GM19455 (cell line): Measurements from ENCODE around the gene WHAMM.
"Not testable (repeated sequence)": the region's sequence is repeated elsewhere in the genome, so short reads cannot be mapped to it uniquely, and the experiment has no call there.

ENCODE experiments used
- ATAC-seq: cut with Tn5 transposase; IDR thresholded peaks from one replicate; pipeline ENCODE4 v1.9.1; 2021; ENCODE audit not compliant: unreplicated experiment

Gene WHAMM, protein sequence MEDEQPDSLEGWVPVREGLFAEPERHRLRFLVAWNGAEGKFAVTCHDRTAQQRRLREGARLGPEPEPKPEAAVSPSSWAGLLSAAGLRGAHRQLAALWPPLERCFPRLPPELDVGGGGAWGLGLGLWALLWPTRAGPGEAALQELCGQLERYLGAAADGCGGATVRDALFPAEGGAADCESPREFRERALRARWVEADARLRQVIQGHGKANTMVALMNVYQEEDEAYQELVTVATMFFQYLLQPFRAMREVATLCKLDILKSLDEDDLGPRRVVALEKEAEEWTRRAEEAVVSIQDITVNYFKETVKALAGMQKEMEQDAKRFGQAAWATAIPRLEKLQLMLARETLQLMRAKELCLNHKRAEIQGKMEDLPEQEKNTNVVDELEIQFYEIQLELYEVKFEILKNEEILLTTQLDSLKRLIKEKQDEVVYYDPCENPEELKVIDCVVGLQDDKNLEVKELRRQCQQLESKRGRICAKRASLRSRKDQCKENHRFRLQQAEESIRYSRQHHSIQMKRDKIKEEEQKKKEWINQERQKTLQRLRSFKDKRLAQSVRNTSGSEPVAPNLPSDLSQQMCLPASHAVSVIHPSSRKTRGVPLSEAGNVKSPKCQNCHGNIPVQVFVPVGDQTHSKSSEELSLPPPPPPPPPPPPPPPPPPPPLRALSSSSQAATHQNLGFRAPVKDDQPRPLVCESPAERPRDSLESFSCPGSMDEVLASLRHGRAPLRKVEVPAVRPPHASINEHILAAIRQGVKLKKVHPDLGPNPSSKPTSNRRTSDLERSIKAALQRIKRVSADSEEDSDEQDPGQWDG

DNA sequence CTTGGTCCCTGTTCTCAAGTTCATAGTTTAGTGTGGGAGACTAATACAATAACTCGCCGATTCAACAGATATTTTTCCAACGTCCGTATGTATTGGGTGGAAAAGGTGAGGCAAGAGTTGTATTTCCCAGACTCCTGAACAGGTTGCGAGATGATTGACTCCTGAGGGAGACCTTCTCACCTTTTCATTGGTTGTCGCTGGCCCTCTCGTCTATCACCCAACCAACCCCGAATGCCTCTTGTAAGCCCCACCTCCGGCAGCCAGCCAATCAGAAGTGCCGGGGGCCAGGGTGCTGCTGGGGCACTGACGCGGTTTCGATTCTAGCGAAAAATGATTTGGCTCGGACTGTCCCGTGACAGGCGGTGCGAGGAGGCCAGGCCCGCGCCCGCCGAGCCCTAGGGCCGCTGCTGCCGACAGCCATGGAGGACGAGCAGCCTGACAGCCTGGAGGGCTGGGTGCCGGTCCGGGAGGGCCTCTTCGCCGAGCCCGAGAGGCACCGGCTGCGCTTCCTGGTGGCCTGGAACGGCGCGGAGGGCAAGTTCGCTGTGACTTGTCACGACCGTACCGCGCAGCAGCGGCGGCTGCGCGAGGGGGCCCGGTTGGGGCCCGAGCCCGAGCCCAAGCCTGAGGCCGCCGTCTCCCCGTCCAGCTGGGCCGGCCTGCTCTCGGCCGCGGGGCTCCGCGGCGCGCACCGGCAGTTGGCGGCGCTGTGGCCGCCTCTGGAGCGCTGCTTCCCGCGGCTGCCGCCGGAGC, at the start of gene WHAMM:
Gene WHAMM (plus strand): TSS at position 321 of the 753 bp plus-strand sequence. CDS start 99 bp downstream, at position 420.
- ATAC-seq, result peak; percentile 89

DNA sequence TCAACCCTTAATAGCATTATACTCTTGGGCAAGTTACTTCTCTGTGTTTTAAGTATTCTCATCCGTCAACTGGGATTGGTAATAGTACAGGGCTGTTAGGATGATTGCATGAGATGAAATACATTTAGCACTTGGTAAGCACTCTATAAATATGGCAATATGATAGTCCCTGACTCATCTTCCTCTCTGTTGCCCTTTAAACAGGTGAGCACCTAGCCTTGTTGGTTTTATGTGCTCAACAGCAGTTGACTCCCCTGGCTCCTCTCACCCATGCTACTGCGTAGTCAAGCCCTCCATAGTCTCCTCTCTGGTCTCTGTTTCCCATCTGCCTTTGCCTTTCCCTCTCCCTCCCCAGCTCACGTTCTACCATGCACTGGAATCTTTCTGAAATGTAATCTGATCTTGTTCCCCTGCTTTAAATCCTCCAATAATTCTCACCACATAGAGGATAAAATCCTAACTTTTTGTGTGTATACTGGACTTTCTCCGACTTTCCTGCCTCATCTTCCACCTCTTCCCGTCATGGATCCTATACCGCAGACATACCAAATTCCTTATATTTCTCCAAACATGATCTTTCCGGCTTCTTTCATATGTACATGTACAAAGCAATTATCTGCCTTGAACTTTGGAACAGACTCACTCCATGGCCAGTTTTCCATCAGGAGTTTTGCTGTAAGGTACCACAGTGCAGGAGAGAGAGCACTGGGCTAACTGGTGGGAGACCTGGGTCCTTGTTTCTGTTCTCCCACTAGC, 45.9 kb upstream of the WHAMM start:
- no peak for ATAC-seq

DNA sequence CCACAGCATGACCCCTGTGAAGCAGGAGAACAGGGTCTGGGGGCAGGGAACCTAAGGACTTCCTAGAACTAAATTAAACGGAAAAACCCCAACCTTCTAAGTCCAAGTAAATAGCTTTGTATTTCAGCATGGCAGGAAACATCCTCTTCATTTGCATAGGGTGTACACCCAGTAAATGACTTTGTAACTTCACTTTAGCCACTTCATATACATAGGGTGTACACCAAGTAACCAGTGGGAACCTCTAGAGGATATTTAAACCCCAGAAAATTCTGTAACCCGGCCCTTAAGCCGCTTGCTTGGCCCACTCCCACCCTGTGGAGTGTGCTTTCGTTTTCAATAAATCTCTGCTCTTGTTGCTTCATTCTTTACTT, 45.3 kb upstream of the WHAMM start:
- ATAC-seq, result no peak

DNA sequence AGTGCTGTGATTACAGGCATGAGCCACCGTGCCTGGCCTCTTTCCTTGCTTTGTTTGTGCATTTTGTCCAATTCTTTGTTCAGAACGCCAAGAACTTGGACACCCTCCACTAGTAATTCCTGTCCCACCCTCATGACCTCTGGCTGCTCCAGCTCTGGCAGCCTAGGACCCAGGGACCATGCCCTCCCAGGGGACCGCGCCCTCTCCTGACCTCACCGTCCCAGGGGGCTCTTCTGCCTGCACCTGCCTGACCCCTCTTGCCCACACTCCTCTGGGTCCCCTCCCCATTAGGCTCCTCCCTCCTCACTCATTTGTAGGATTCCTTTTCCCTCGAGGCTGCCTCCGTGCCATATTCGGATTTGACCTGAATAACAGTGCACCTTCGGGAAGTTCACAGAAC, 44.7 kb upstream of the WHAMM start:
- ATAC-seq, result no peak

DNA sequence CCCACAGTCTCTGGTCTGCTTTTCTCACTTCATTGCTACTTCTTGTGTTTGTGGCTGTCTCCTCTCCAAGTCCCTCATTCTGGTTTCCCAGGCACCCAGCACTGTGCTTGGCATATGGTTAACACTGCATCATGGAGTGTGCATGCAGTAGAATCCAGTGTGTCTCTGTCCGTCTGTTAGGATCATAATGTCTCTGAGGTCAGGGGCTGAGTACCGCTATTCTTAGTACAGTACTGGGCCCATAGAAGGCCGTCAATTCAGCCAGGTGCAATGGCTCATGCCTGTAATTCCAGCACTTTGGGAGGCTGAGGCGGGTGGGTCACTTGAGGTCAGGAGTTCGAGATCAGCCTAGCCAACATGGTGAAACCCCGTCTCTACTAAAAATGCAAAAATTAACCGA, 43.2 kb upstream of the WHAMM start:
- ATAC-seq, result not testable (repeated sequence)

DNA sequence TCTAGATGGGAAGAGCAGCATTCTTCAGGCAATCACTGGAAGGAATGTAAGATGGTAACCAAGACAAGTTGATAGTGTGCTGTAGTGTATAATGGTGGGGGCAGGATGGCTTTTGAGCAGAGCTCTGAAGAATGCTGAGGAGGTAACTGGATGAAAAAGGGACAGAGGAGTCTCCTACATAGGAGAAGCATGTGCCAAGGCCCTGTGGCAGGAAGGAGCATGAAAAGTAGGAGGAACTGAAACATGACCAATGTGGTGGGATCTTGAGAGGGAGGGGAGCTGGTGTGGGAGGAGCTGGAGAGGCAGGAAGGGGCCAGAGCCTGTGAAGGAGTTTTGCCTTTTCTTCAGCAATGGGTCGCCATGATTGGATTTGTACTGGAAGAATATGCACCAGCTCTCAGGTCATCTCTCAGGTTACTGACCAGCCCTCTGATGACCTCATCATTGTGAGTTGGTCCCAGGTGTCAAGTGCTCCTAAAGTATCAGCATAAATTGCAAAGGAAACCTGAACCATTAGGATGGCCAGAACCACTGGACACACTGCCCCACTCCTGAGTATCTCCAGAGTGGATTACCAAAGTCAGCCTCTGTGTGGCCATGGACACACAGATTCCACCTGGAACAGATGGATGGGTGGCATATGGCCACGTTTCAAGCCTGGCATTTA, 42.1 kb upstream of the WHAMM start:
- ATAC-seq, result no peak

DNA sequence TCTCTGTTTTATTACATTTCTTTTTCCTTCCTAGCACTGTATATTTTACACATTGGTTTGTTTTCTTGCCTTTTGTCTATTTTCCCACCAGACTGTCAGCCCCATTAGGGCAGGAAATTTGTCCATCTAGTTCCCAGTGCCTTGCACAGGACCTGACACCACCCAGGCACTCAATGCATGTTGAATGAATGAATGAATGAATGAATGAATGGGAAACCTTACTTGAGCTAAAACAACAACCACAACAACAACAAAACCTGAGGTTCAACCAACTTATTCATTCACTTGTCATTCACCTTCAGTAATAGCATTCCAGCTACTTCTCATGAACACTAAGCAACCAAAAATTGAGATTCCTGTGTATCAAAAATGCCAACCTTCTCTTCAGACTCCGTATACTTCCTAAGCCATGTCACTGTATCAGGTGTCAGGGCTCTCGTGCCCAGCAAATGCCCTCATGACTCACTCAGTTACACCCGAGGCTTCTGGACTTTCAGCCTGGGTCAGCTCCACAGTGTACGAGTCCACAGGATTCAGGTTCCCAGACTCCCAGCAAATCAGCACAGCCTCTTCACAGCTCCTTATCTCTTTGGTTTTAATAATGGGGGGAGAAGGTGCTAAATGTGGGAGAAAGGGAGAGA, 40.9 kb upstream of the WHAMM start:
- no peak for ATAC-seq

DNA sequence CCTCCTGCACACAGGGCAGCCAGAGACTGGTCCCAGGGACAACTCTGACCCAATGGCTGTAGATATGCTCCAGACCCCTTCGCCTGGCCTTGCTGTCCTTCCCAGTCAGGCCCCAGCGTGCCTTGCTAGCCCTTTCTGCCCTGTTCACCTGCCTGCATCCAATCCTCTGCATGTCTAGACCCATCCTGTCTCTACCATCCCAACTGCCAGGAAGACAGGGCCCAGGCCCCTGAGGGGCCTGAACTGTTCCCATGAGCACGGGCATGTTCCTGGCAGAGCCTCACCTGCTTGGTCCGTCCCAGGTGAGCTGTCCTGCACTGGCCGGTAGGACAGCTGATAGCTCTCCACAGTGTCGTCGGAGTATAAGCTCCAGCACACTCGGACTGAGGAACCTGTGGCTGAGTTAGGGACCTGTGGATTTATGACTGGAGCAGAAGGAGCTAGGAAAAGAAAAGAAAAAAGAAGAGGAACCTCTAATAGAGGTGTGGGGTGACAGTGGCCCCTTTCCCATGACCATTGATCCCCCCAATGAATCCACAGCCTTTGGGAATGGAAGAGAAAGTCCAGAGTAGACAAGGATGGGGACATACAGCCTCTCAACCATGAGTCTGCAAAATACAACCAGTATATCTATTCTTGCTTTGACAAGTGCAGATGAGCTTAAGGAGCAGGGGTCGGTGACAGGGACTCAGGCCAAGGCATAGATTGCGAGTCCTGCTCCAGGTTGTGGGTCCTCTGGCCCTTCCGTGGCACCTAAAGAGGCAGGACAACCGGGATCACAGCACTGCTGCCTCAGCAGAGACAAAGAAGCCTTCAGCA, 37.4 kb upstream of the WHAMM start:
- no peak for ATAC-seq

DNA sequence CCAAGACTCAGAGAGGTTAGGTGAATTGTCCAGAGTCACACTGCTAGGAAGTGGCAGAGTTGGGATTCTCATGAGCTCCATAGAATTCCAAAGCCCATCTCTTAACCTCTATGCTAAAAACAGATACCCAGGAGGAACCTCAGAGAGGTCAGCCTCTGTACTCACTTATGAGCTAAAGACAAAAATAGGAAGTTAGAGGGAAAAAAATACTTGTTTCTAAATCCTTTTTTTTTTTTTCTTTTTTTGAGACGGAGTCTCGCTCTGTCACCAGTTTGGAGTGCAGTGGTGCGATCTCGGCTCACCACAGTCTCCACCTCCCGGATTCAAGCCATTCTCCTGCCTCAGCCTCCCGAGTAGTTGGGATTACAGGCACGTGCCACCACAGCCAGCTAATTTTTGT, 34.9 kb upstream of the WHAMM start:
- ATAC-seq, result no peak

DNA sequence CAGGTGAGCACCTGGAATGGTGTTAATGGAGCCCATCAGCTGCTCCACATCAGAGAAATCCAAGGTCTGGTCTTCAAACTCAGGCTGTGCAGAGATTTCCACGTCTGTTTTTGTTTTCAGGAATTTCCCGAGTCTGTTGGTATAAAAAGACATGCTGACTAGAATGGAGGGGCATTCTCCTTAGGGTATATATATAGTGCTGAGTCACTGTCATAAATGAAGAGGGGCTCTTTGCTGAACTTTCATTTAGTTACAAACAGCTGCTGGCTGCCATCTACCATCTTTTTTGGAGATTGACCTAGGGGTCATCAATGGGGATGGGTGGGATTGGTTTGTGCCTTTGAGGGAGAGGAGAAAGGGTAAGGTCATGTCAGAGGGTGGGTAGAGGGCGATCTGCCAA, 30.7 kb upstream of the WHAMM start:
- no peak for ATAC-seq

DNA sequence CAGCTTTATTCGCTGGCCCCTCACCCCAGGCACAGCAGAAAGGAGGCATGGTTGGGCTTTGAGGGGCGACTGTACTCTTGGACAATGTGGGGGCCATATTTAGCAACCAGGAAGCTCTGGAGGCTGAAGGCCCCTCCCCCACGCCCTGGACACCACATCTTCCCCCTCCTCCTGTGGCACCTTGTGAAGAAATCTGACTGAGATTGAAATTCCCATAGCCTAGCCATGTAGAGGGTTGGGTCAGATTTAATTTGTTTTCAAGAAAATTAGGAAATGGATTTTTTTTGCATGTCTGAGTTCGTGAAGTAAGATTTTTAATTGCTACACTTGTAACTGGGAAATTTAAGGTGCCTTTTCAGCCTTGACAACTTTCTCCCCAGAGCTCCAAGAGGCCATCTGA, 28.1 kb upstream of the WHAMM start:
- ATAC-seq, result no peak

DNA sequence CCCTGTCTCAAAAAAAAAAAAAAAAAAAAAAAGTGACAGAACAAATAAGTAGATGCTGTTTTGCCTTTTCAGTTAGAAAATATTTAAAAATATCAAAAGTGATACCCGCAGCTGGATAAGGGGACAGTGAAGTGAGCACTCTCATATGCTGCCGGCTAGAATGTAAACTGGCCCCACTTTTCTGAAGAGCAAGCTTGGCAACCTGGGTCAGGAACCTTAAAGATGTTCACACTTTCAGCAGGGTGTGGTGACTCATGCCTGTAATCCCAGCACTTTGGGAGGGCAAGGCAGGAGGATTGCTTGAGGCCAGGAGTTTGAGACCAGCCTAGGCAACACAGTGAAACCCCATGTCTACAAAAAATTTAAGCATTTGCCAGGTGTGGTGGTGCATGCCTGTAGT, 20.9 kb upstream of the WHAMM start:
- ATAC-seq, result no peak

DNA sequence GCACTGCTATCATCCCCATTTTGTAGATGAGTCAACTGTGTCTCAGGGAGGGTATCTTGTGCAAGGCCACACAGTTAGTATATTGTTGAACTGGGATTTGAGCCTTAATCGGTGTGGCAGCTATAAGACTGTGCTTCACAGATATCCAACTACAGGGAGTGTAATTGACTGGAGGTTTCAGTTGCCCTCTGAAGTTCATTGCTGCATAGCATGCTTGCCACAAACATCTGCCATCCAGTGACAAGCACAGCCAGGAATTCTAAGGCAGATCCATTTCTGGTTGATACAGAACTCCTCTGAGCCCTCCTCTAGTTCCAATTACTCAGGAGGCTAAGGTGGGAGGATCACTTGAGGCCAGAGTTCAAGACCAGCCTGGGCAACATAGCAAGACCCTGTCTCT, 19.9 kb upstream of the WHAMM start:
- no peak for ATAC-seq

DNA sequence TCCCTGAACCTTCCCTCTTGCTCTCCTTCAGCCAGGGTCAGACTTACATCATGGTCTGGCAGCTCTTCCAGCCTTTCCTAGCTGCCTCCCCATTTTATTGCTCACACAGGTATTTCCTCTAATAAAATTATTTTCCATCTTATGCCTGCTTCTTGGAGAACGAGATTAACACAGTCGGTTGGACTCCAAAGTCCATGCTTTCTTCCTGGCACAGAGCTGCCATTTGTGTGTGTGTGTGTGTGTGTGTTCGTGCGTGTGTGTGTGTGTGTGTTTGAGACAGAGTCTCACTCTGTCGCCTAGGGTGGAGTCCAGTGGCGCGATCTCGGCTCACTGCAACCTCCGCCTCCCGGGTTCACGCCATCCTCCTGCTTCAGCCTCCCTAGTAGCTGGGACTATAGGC, 19.1 kb upstream of the WHAMM start:
- ATAC-seq, result no peak

DNA sequence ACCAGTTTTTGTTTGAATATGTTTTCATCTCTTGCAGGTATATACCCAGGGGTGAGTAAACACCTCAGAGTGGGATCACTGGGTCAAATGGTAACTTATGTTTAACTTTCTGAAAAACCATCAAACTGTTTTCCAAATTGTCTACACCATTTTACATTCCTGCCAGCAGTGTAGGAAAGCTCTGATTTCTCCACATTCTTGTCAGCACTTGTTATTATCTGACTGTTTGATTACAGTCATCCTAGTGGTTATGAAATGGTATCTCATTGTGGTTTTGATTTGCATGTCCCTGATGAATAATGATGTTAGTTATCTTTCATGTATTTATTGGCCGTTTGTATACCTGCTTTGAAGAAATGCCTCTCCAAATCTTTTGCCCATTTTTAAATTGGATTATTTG, 17.4 kb upstream of the WHAMM start:
- ATAC-seq, result no peak

DNA sequence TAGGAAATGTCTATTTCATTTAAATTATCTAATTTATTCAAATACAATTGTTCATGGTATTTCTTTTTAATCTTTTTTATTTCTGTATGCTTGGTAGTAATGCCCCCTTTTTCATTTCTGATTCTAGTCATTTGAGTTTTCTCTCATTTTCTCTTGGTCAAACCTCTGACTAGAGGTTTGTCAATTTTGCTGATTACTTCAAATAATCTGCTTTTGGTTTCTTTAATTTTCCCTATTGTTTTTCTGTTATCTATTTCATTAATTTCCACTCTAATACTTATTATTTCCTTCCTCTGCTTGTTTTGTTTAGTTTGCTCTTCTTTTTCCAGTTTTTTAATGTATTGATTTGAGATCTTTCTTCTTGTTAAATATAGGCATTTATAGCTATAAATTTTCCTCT, 15.7 kb upstream of the WHAMM start:
- ATAC-seq, result no peak

DNA sequence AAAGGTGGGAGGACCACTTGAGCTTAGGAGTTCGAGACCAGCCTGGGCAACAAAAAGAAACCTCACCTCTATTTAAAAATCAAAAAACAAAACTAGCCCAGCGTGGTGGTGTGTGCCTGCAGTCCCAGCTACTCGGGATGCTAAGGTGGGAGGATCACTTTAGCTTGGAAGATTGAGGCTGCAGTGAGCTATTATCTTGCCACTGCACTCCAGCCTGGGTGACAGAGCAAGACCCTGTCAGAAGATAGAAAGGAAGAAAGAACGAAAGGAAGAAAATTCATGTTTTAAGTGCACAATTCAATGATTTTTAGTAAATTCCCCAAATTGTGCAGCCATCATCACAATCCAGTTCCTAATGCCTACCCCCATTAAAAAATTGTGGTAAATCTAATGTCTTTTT, 11.3 kb upstream of the WHAMM start:
- ATAC-seq, result no peak

DNA sequence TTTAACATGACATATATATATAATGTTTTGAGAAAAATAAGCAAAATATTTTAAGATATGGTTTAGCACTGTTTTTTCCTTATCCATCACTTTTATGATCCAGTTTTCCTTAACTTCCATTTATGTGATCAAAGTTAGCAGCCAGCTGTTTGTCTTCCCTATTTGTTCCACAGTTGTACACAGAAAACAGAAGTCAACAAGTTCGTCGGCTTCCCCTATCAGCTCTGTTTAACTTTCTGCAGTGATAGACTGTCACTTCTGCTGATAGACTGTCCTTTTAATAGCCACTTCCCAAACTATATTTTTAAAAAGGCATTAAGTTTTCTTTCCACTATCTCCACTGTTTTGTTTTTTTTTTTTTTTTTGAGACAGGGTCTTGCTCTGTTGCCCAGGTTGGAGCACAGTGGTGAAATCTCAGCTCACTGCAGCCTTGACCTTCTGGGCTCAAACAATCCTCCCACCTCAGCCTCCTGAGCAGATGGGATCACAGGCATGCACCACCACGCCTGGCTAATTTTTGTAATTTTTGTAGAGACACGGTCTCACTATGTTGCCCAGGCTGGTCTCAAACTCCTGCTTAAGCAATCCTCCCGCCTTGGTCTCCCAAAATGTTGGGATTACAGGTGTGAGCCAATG, 10.8 kb upstream of the WHAMM start:
- ATAC-seq, result no peak
